Fibroblast of villous mesenchyme (primary cell): ENCODE data around the gene CLEC19A. TPM values are rescaled to one million over a fixed set of nuclear protein-coding genes. Genes with fewer than 3 reads are reported as not detected.

Experiments
- DNase-seq: peaks from one replicate; pipeline ENCODE4 v3.0.0-alpha.2; 2010; ENCODE audit warnings: low read depth
- H3K4me3 ChIP-seq: 2 replicates; pipeline ENCODE4 v1.5.1; 2011; ENCODE audit warnings: low read depth, mild to moderate bottlenecking, low read length
- total RNA-seq: library from RNA; depleted of rRNA; stranded (reverse); fragments of >200 nt; gene quantifications from 2 replicates; pipeline ENCODE4 v1.2.3, GENCODE V29; 2012
- TF ChIP-seq, protein P1 (sequence below): IDR thresholded peaks from 2 replicates; pipeline ENCODE4 v1.5.1; 2012; ENCODE audit warnings: low read depth, mild to moderate bottlenecking, low read length; ENCODE audit not compliant: insufficient read depth

The CLEC19A gene
- total RNA-seq, 1 donor: not detected

DNA sequence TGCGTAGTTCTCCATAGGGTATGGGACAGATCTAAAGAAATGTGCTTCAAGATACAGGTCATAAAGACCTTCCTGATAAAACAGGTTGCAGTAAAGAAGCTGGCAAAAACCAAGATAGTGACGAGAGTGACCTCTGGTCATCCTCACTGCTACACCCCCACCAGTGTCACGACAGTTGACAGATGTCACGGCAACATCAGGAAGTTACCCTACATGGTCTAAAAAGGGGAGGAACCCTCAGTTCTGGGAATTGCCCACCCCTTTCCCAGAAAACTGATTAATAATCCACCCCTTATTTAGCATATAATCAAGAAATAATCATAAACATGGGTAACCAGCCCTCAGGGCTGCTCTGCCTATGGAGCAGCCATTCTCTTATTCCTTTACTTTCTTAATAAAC lies 46.3 kb downstream of the CLEC19A start:
- TF ChIP-seq, protein P1, sequence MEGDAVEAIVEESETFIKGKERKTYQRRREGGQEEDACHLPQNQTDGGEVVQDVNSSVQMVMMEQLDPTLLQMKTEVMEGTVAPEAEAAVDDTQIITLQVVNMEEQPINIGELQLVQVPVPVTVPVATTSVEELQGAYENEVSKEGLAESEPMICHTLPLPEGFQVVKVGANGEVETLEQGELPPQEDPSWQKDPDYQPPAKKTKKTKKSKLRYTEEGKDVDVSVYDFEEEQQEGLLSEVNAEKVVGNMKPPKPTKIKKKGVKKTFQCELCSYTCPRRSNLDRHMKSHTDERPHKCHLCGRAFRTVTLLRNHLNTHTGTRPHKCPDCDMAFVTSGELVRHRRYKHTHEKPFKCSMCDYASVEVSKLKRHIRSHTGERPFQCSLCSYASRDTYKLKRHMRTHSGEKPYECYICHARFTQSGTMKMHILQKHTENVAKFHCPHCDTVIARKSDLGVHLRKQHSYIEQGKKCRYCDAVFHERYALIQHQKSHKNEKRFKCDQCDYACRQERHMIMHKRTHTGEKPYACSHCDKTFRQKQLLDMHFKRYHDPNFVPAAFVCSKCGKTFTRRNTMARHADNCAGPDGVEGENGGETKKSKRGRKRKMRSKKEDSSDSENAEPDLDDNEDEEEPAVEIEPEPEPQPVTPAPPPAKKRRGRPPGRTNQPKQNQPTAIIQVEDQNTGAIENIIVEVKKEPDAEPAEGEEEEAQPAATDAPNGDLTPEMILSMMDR: no peak
- DNase-seq: no peak
- H3K4me3 ChIP-seq: no peak overlapping the region

DNA sequence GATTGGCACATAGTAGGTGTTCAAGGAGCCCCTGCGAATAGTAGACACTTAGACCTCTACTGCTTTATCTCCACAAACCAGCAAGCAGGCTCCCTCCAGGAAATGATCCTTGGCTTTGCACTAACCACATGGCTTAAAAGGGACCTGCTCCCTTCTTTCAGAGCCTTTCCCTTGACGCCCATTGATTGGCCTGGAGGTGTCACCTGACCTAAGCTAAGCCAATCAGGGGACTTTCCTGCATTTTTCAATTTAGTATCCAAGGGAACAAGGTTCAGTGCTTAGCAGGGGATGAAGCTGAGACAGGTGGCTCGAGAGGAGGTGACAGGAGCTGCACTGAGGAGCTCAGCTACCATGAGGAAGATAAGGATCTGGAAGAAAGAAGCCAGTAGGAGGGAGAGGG lies 52.8 kb downstream of the CLEC19A start:
- no peak for DNase-seq
- TF ChIP-seq, protein P1: no peak
- H3K4me3 ChIP-seq: no peak overlapping the region

DNA sequence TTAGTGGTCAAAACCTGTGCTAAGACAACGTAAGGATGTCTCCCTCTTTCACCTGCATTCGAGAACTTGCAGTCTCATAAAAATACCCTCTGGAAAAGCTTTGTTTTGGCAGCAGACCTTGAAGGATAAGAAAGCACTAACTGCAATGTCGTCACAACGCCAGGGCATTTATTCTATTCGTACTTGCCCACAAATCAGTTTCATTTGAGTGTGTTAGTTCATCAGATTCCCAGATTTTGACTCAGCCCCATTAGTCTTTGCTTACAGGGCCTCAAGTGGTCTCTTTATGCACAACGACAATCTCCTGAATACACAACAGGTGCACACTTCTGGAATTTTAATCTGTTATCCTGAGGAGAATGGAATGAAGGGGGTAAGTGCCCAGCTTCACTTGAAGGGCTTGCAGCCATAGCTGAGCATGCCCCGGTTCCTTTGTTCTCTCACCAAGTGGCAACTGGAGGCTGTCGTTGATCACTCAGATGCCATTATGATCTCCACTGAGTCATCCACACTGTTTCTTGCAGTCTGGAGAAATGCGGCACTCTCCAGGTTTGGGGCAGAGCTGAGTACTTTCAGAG lies 58.8 kb downstream of the CLEC19A start:
- TF ChIP-seq, protein P1: no peak
- H3K4me3 ChIP-seq: no peak overlapping the region
- no peak for DNase-seq

DNA sequence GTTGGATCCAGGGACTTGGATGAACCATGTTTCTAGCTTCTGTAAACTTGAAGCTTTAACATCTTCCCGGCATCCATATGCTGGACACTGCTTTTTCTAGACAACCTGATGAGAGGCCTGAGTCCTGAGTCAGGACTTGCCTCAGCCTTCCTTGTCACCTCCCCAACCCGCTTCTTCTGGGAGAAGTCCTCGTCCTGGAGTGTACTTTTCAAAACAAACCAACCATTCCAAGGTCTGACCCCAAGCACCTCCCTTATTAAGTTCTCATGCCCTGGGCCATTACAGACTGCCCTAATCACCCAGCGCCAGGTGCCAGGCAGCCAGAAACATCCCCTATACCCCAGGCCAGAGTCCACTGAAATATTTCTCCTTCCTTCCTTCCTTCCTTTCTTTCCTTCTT lies 59.4 kb downstream of the CLEC19A start:
- DNase-seq: no peak
- TF ChIP-seq, protein P1: no peak
- H3K4me3 ChIP-seq: no peak overlapping the region

DNA sequence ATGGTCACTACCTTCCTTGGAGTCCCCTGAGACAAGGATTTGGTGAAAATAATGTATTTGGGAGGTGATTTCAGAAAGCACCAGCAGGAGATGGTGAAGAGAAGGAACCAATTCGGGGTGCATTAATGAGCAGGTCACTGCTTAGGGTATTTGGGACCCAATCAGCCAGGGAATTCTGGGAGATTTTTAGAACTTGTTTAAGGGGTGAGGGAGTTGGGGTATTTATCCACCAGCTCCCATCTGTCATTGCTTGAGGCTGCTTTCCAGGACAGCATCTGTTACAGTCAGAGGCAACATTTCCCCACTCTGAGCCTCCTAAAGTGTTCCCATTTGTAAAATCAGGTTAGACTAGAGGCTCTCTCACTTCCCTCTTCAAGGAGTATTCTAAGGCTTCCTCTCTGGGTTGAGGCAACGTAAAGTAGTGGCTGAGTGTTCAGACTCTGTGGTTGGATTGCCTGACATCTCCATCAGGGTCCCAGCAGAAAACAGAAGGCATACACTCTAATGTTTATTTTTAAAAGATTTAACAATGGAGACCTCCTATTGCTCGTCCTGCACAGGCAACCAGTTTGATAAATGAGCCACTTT lies 60.9 kb downstream of the CLEC19A start:
- DNase-seq: no peak
- TF ChIP-seq, protein P1: no peak
- H3K4me3 ChIP-seq: no peak overlapping the region

DNA sequence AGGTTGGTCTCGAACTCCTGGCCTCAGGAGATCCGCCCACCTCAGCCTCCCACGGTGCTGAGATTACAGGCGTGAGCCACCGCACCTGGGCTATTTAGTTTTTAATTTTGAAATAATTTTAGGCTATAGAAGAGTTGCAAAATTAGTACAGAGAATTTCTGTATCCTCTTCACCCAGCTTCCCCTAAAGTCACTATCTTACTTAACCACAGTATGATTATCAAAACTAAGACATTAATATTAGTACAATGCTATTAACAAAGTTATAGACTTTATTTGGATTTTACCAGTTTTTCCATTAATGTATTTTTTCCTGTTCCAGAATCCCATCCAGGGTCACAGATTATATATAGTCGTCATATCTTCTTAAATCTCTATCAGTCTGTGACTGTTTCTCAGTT lies 62.6 kb downstream of the CLEC19A start:
- TF ChIP-seq, protein P1: no peak
- DNase-seq: no peak
- H3K4me3 ChIP-seq: no peak overlapping the region
